ENCODE data around the gene APBA2. TPM values are rescaled to one million over a fixed set of nuclear protein-coding genes. Genes with fewer than 3 reads are reported as not detected.
A peak's percentile ranks its signal among the peaks of the same experiment; 100 is the strongest.

APBA2 gene
- total and polyA plus RNA-seq, 2 of the 13 experiments (the other 11 are each of a cell fraction or from before 2014, with no cell fraction given) = 0.62 to 2.3 TPM

DNA sequence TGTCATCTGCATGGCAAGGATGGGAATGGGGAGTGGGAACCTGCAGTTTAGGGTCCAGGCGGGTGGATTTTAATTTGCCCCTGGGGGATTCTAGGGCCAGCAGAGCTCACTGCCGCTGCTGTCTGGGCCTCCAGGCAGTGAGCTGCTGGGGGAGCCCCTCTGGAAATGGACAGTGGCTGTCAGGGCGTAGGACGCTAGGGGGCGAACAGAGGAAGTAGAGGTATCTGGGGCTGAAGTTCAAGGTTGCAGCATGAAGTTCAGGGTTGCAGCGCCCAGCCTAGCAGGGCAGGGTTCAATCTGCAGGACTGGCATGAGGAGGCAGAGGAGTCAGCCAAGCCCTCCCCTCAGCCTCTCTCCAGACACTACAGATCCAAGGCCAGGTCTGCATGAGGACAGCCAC is 49.5 kb downstream of the APBA2 start (continued):
- TF ChIP-seq, protein P1, sequence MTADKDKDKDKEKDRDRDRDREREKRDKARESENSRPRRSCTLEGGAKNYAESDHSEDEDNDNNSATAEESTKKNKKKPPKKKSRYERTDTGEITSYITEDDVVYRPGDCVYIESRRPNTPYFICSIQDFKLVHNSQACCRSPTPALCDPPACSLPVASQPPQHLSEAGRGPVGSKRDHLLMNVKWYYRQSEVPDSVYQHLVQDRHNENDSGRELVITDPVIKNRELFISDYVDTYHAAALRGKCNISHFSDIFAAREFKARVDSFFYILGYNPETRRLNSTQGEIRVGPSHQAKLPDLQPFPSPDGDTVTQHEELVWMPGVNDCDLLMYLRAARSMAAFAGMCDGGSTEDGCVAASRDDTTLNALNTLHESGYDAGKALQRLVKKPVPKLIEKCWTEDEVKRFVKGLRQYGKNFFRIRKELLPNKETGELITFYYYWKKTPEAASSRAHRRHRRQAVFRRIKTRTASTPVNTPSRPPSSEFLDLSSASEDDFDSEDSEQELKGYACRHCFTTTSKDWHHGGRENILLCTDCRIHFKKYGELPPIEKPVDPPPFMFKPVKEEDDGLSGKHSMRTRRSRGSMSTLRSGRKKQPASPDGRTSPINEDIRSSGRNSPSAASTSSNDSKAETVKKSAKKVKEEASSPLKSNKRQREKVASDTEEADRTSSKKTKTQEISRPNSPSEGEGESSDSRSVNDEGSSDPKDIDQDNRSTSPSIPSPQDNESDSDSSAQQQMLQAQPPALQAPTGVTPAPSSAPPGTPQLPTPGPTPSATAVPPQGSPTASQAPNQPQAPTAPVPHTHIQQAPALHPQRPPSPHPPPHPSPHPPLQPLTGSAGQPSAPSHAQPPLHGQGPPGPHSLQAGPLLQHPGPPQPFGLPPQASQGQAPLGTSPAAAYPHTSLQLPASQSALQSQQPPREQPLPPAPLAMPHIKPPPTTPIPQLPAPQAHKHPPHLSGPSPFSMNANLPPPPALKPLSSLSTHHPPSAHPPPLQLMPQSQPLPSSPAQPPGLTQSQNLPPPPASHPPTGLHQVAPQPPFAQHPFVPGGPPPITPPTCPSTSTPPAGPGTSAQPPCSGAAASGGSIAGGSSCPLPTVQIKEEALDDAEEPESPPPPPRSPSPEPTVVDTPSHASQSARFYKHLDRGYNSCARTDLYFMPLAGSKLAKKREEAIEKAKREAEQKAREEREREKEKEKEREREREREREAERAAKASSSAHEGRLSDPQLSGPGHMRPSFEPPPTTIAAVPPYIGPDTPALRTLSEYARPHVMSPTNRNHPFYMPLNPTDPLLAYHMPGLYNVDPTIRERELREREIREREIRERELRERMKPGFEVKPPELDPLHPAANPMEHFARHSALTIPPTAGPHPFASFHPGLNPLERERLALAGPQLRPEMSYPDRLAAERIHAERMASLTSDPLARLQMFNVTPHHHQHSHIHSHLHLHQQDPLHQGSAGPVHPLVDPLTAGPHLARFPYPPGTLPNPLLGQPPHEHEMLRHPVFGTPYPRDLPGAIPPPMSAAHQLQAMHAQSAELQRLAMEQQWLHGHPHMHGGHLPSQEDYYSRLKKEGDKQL (CRISPR knock-in tag; IDR thresholded peaks at IDR 0.05; ENCODE audit: low read depth) = no peak
- TF ChIP-seq ZZZ3 (CRISPR knock-in tag; IDR thresholded peaks at IDR 0.05; ENCODE audit: borderline replicate concordance) (no peak), RNF2 (conservative IDR thresholded peaks at IDR 0.05; ENCODE audit: low read depth) (no peak), ZBTB38 (CRISPR knock-in tag; IDR thresholded peaks at IDR 0.05) (no peak), TRIM24 (CRISPR knock-in tag; IDR thresholded peaks at IDR 0.05) (no peak), THAP11 (CRISPR knock-in tag; IDR thresholded peaks at IDR 0.05) (no peak), NR2F6 (IDR thresholded peaks at IDR 0.05) (no peak; the same call in 1 of the 2 replicates), NR2F6 (CRISPR knock-in tag; IDR thresholded peaks at IDR 0.05) (peak; percentile 27; the same call in 1 of the 2 replicates), ZNF562 (CRISPR knock-in tag; IDR thresholded peaks at IDR 0.05; ENCODE audit: borderline replicate concordance) (no peak), ZNF549 (CRISPR knock-in tag; IDR thresholded peaks at IDR 0.05) (no peak), HNF4A (CRISPR knock-in tag; IDR thresholded peaks at IDR 0.05) (peak; percentile 95), HNRNPK (IDR thresholded peaks at IDR 0.05; ENCODE audit: low read depth, low read length, poor library complexity, severe bottlenecking) (no peak), NR2F1 (CRISPR knock-in tag; IDR thresholded peaks at IDR 0.05) (0 out of 4 replicates have a peak, but pooled peaks of 1 of the 2 experiments have one; percentile 16), MTA1 (CRISPR knock-in tag; IDR thresholded peaks at IDR 0.05; ENCODE audit: borderline replicate concordance) (no peak), ZSCAN21 (CRISPR knock-in tag; IDR thresholded peaks at IDR 0.05; ENCODE audit: borderline replicate concordance) (no peak), KMT2B (CRISPR knock-in tag; IDR thresholded peaks at IDR 0.05) (no peak), MIER3 (CRISPR knock-in tag; IDR thresholded peaks at IDR 0.05; ENCODE audit: borderline replicate concordance) (no peak), ZC3H13 (CRISPR knock-in tag; IDR thresholded peaks at IDR 0.05) (no peak), ARNT2 (CRISPR knock-in tag; IDR thresholded peaks at IDR 0.05; ENCODE audit: low read depth) (no peak), CBFB (CRISPR knock-in tag; IDR thresholded peaks at IDR 0.05) (no peak), SP5 (CRISPR knock-in tag; IDR thresholded peaks at IDR 0.05; ENCODE audit: borderline replicate concordance, low read depth) (no peak), PCBP2 (optimal IDR thresholded peaks at IDR 0.05; ENCODE audit: low read depth, low read length, poor library complexity, severe bottlenecking) (no peak), STAG1 (CRISPR knock-in tag; IDR thresholded peaks at IDR 0.05) (peak; percentile 11; the same call in 1 of the 2 replicates), ARNT (IDR thresholded peaks at IDR 0.05) (no peak), SRSF9 (IDR thresholded peaks at IDR 0.05; ENCODE audit: borderline replicate concordance, insufficient read depth, low read depth, low read length, poor library complexity, severe bottlenecking) (no peak), MTA3 (CRISPR knock-in tag; IDR thresholded peaks at IDR 0.05) (no peak)
- TF ChIP-seq, protein P2, sequence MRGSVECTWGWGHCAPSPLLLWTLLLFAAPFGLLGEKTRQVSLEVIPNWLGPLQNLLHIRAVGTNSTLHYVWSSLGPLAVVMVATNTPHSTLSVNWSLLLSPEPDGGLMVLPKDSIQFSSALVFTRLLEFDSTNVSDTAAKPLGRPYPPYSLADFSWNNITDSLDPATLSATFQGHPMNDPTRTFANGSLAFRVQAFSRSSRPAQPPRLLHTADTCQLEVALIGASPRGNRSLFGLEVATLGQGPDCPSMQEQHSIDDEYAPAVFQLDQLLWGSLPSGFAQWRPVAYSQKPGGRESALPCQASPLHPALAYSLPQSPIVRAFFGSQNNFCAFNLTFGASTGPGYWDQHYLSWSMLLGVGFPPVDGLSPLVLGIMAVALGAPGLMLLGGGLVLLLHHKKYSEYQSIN (CRISPR knock-in tag; IDR thresholded peaks at IDR 0.05; ENCODE audit: borderline replicate concordance) = no peak

Measured in HepG2 (cell line).